ENCODE results near the gene SIPA1.
"Not testable (repeated sequence)": the region's sequence is repeated elsewhere in the genome, so short reads cannot be mapped to it uniquely, and the experiment has no call there.

Gene SIPA1

DNA sequence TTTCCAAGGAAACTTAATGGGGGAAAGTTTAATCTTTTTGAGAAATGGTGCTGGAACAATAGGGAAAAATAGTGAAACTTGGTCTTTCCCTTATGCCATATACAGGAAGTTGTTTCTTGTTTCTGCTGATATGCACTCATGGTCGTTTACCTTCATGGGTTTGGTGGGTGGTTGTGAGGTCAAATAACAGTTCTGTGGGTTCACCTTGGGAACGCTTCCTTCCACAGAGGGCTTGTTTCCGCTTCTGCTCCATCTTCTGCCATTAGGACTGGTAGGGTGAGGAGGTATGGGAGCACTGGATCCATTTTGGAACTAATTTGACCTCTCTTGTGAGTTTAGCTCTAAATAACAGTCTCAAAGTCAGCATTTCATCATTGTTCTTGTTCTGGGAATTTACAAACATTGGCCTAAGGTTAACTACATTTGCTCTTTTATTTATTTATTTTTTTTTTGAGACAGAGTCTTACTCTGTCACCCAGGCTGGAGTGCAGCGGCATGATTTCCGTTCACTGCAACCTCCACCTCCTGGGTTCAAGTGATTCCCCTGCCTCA lies 42.4 kb downstream of the SIPA1 start:
- Mint-ChIP-seq H3K4me3 (no peak overlapping the region), H3K4me1 (no peaks in the 10 kb centered on the region), H3K36me3 (ENCODE audit: low read depth) (no peaks in the 10 kb centered on the region), H3K27me3 (ENCODE audit: low read depth) (peaks cover 6% of the 10 kb centered on the region), H3K27ac (no peak overlapping the region), H3K9me3 (no peaks in the 10 kb centered on the region)
- TF ChIP-seq, protein P1, sequence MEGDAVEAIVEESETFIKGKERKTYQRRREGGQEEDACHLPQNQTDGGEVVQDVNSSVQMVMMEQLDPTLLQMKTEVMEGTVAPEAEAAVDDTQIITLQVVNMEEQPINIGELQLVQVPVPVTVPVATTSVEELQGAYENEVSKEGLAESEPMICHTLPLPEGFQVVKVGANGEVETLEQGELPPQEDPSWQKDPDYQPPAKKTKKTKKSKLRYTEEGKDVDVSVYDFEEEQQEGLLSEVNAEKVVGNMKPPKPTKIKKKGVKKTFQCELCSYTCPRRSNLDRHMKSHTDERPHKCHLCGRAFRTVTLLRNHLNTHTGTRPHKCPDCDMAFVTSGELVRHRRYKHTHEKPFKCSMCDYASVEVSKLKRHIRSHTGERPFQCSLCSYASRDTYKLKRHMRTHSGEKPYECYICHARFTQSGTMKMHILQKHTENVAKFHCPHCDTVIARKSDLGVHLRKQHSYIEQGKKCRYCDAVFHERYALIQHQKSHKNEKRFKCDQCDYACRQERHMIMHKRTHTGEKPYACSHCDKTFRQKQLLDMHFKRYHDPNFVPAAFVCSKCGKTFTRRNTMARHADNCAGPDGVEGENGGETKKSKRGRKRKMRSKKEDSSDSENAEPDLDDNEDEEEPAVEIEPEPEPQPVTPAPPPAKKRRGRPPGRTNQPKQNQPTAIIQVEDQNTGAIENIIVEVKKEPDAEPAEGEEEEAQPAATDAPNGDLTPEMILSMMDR (IDR thresholded peaks at IDR 0.05; ENCODE audit: unreplicated experiment in 3 of 3): no peak

DNA sequence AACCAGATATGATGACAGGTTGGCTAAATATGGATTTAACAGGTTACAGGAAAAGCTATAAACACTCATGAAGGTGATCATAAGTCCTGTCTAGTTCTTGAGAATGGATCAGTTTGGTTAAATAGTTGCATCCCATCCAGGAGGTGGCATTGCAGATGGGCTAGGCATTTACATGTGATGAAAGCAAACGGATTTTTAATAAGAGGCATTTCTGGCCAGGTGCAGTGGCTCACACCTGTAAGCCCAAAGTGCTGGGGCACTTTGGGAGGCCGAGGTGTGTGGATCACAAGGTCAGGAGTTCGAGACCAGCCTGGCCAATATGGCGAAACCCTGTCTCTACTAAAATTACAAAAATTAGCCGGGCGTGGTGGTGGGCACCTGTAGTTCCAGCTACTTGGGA lies 45.6 kb downstream of the SIPA1 start:
- not testable (repeated sequence) for H3K27ac Mint-ChIP-seq; H3K27me3 Mint-ChIP-seq (ENCODE audit: low read depth); H3K4me3 Mint-ChIP-seq; H3K4me1 Mint-ChIP-seq; H3K36me3 Mint-ChIP-seq (ENCODE audit: low read depth); H3K9me3 Mint-ChIP-seq

DNA sequence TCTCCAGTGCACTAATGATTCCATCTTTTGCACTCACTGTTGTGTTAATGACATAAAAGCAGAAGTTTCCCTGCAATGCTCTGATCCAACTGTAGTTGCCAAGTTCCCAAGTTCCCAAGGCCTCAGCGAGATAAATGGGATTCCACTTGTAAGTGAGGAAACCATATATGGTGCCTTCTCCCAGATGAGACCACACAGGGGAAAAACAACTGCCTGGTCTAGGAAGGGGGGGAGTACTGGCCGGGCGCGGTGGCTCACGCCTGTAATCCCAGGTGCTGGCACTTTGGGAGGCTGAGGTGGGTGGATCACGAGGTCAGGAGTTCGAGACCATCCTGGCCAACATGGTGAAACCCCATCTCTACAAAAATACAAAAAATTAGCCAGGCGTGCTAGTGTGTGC lies 48.1 kb downstream of the SIPA1 start:
- Mint-ChIP-seq H3K36me3 (ENCODE audit: low read depth) (no peaks in the 10 kb centered on the region), H3K27ac (no peak overlapping the region), H3K9me3 (no peaks in the 10 kb centered on the region), H3K4me1 (no peaks in the 10 kb centered on the region), H3K4me3 (no peak overlapping the region), H3K27me3 (ENCODE audit: low read depth) (peaks cover 6% of the 10 kb centered on the region)
- TF ChIP-seq, protein P1 (IDR thresholded peaks at IDR 0.05; ENCODE audit: unreplicated experiment in 3 of 3): no peak

DNA sequence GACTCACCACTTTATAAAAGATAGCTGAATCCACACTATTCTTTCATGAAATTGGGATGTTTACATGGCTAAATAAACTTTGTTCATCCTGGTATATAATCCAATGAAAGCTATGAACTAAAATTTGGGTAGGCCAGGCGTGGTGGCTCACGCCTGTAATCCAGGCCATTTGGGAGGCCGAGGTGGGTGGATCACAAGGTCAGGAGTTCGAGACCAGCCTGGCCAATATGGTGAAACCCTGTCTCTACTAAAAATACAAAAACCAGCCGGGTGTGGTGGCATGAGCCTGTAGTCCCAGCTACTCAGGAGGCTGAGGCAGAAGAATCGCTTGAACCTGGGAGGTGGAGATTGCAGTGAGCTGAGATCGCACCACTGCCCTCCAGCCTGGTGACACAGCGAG lies 53.9 kb downstream of the SIPA1 start:
- not testable (repeated sequence) for H3K4me3 Mint-ChIP-seq; H3K9me3 Mint-ChIP-seq; H3K27me3 Mint-ChIP-seq (ENCODE audit: low read depth); H3K27ac Mint-ChIP-seq; H3K4me1 Mint-ChIP-seq; H3K36me3 Mint-ChIP-seq (ENCODE audit: low read depth)

DNA sequence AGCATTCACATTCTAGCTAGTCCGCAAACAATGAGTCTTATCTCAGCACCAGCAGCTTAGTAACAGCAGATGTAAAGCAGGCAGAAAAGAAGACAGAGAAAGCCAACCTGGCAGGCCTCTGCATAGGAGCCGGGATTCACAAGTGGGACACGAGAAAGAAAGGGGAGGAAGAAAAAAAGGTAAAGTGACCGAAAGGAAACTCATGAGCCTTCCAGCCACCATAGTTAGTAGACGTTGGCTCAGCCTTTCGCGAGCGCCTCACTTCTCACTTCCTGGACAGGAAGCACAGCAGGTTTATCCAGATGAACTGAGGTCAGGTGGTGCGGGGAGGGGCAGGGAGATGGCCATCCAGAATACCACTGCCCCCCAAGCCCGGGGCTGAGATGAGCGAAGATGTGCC lies 54.5 kb downstream of the SIPA1 start:
- H3K27me3 Mint-ChIP-seq (ENCODE audit: low read depth): peaks cover 3% of the 10 kb centered on the region
- no peaks in the 10 kb centered on the region for H3K36me3 Mint-ChIP-seq (ENCODE audit: low read depth)
- no peaks in the 10 kb centered on the region for H3K9me3 Mint-ChIP-seq
- H3K27ac Mint-ChIP-seq: no peak overlapping the region
- TF ChIP-seq, protein P1 (IDR thresholded peaks at IDR 0.05; ENCODE audit: unreplicated experiment in 3 of 3): no peak
- H3K4me3 Mint-ChIP-seq: no peak overlapping the region
- no peaks in the 10 kb centered on the region for H3K4me1 Mint-ChIP-seq

DNA sequence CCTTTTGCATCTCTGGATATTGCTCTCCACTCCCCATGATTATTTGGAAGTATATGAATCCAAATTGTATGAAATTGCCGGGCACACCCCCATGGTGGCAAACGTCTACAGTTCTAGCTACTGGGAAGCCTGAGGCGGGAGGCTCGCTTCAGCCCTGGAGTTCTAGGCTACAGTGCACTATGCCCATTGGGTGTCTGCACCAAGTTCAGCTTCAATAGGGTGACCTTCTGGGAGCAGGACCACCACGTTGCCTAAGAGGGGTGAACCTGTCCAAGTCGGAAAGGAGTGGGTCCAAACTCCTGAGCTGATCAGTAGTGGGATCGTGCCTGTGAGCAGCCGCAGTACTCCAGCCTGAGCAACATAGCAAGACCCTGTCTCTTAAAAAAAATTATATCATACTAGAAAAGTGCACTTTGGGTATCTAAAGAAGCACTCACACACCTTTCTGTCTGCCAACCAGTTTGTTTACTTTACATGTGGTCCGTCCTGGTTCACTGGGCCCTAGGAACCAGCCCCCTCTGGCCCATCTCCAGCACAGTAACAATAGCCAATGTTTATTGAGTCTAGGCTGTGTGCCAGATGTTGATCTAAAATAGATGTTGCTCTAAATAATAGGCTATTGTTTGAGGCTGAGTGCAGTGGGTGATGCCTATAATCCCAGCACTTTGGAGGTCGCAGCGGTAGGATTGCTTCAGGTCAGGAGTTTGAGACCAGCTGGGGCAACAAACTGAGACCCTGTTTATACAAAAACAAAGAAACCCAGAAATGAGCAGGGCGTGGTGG lies 57.7 kb downstream of the SIPA1 start:
- Mint-ChIP-seq H3K36me3 (ENCODE audit: low read depth) (no peaks in the 10 kb centered on the region), H3K4me1 (no peaks in the 10 kb centered on the region), H3K27ac (no peak overlapping the region), H3K4me3 (no peak overlapping the region), H3K9me3 (no peaks in the 10 kb centered on the region), H3K27me3 (ENCODE audit: low read depth) (peaks cover 12% of the 10 kb centered on the region)
- TF ChIP-seq, protein P1 (IDR thresholded peaks at IDR 0.05; ENCODE audit: unreplicated experiment in 3 of 3): no peak
